ENCODE measurements around the gene KIAA0586. TPM values are rescaled to one million over a fixed set of nuclear protein-coding genes. Genes with fewer than 3 reads are reported as not detected.

Gene KIAA0586
- total and polyA plus RNA-seq, 9 of the 15 experiments (the other 6 are each of a cell fraction or from before 2014, with no cell fraction given) = 11.2 to 30.9 (median 22.6) TPM

- TF ChIP-seq PTRF (tag; IDR thresholded peaks at IDR 0.05) = no peak
- TF ChIP-seq FOXP4 (CRISPR knock-in tag; IDR thresholded peaks at IDR 0.05; ENCODE audit: borderline replicate concordance) = no peak
- TF ChIP-seq ZNF449 (CRISPR knock-in tag; IDR thresholded peaks at IDR 0.05) = no peak
- TF ChIP-seq NEUROD1 (IDR thresholded peaks at IDR 0.05; ENCODE audit: borderline replicate concordance, low read depth, low read length, partially characterized antibody) = no peak
- no peak for TF ChIP-seq E2F4 (CRISPR knock-in tag; IDR thresholded peaks at IDR 0.05; ENCODE audit: low read depth)
- no peak for TF ChIP-seq ZNF174 (CRISPR knock-in tag; IDR thresholded peaks at IDR 0.05)
- no peak for TF ChIP-seq PHB2 (IDR thresholded peaks at IDR 0.05; ENCODE audit: low read depth)
- CTCF ChIA-PET (ENCODE audit: low intra/inter-chr PET ratio) = no interaction called here
- no TSS peak for BruUV-seq (replicated peaks)
- H3K9ac ChIP-seq (ENCODE audit: insufficient read depth in 1 of 2, low read depth in 2 of 2, low read length in 2 of 2) = no peak overlapping the region
- no peaks in the 10 kb centered on the region for H4K20me1 ChIP-seq (replicated peaks; ENCODE audit: control insufficient read depth, insufficient read depth, low read length)
- H3K36me3 ChIP-seq (ENCODE audit: control insufficient read depth, insufficient read depth, low read length) = peaks cover 19% of the 10 kb centered on the region; the same call in 2 of the 3 replicates
- H3K9me3 ChIP-seq (replicated peaks; ENCODE audit: control insufficient read depth, insufficient read depth, low read depth, low read length) = no peaks in the 10 kb centered on the region
- ATAC-seq = no peak
- no peak overlapping the region for H2AFZ ChIP-seq (ENCODE audit: low read depth, low read length)
- in situ Hi-C loops (cut with MboI) = no loop called here
- no peak for DNase-seq (ENCODE audit: extremely low read depth in 1 of 4, low spot score in 3 of 4)
- no peak overlapping the region for H3K27ac ChIP-seq (ENCODE audit: extremely low read depth, low read depth, low read length)
- H3K27me3 ChIP-seq (ENCODE audit: control insufficient read depth in 2 of 2, insufficient read depth in 2 of 2, low read length in 2 of 2) = no peaks in the 10 kb centered on the region
- H3K9me1 ChIP-seq (ENCODE audit: control insufficient read depth, insufficient read depth, low read length) = no peaks in the 10 kb centered on the region
- POLR2A ChIA-PET = no interaction called here
- 75% methylated on average over 1 of the region's 1 CpG for WGBS (ENCODE audit: insufficient coverage, low coverage, missing lambda C conversion rate)
- FAIRE-seq = no peak
- no peak overlapping the region for H3K4me3 ChIP-seq
- H3K79me2 ChIP-seq (ENCODE audit: control insufficient read depth, insufficient read depth, low read length) = no peaks in the 10 kb centered on the region
- no peaks in the 10 kb centered on the region for H3K4me1 ChIP-seq (replicated peaks in 1 of 2; ENCODE audit: control insufficient read depth in 2 of 2, insufficient read depth in 2 of 2, low read length in 2 of 2)
- intact Hi-C loops (cut with micrococcal nuclease) = no loop called here
- H3K4me2 ChIP-seq (ENCODE audit: insufficient read depth, low read length) = no peak overlapping the region
Observed at GRCh38 chr14:58476320-58476719, 48.8 kb downstream of the KIAA0586 start.
